NCI-H510A treated with DMSO at 0.1 percent for 48 hours (cell line): Measurements from ENCODE around the gene UBE2V1.
"Not testable (repeated sequence)": the region's sequence is repeated elsewhere in the genome, so short reads cannot be mapped to it uniquely, and the experiment has no call there.

Experiments
- DNase-seq: peaks from one replicate; lab custom pipeline; 2025; lab: John Stamatoyannopoulos, UW

Gene UBE2V1

DNA sequence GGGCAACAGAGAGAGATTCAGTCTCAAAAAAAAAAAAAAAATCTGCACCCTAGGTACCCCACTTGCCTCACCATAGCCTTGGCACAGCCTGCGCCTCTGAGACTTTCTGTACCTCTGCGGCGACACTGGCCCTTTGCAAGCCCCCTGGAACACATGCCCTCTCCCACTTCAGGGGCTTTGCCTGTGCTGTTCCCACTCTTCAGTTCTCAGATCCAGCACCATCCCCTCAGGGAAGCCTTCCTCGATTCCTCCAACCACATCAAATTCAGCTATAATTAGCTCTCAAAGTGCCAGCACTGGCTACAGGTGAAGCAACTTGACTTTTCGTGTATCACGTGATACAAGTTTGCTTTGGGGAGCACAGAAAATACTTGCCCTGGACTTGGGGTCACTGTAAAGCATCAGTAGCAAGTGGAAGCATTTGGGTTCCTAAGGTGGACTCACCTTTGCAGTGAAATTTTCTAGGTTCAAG, 2.1 kb upstream of the UBE2V1 start:
- DNase-seq: no peak

DNA sequence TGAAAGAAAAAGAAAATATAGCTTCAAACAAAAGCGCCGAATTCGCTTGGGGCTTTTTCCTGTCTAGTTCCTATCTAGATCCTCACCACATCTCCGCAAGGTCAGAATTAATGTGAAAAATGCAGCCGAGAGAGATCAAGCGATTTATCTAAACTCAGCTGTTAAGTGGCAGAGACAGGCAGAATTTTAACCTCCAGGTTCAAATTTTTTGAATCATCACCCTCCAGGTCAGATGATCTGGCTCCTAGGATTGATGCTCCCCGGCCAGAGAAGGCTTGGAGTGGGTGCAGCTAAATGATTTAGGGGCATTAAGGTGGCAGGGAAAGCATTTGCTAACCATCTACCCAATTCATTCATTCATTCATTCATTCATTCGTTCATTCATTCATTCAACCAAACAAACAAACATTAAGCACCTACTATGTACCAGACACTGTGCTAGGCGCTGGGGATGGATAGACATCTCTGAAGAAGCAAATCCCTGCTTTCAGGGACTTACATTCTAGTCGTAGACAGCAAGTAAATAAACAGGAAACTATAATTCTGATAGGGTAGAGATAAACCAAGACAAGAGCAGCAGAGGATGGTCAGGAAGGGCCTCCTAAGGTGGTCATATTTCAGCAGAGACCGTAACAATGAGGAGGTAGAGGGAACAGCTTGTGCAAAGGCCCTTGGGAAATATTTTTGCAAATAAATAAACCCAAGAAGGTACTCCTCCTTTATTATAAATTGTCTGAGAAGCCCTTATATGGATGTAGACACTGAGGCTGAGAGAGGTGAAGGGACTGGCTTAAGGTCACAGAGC, 672 bp upstream of the UBE2V1 start:
- no peak for DNase-seq

DNA sequence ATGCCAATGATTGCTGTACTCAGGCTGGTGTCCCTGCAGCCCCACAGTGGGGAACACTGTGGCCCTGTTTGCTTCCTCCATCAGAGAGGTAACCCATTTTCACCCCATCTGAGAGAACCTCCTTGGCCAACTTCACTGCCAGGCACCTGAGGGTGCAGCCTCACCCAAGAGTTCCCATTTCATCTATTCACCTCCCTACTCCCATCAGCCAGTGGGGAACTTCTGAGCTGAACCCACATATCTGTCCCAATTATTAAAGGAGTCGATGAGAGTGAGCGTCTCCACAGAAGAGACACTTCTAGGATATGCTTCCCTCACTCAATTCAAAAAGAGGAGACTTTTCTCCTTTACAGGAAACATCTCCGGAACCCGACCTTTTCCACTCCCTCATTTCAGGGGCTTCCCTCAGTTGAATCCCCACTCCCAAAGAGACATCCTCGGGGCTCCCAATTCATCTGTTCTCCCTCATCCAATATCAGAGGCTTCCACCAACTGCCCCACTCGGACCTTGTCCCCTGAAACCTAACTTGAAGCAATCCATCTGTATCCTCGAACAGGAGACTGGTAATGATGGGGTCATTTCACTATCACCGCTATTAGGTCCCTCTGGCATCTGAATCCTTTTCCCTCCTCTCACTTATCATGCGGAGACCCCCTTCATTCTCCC, 988 bp downstream of the UBE2V1 start:
- no peak for DNase-seq

DNA sequence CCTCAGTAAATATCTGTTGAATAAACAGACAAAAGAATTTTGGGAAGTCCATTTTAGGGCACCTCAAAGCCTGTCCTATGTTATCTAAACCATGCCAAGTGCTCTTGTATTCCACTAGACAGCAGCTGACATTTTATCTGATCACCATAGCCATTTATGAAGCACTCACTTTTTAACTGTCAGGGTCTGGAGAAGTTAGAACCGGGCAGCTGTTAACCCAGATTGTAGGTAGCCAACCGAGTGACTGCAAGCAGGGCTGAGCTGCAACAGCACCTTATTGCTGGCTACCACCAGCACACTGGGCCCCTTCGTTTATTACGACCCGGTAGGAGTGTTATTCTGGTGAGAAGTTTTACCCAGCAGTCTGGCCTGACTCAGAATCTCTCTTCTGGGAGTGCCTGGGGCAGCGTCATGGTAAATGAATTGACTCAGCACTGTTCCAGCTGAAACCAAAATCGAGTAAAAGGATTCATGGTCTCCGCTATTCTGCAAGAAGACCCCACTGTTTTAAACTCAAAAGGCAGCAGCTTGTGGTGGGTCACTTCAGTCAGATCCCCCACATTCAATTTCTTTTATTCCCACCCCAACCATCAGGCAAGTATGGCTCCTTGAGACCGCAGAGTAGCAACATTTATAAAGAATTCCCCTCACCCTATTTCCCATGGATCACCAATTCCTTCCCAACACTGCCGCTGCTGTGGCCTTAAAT, 1.7 kb downstream of the UBE2V1 start:
- no peak for DNase-seq

DNA sequence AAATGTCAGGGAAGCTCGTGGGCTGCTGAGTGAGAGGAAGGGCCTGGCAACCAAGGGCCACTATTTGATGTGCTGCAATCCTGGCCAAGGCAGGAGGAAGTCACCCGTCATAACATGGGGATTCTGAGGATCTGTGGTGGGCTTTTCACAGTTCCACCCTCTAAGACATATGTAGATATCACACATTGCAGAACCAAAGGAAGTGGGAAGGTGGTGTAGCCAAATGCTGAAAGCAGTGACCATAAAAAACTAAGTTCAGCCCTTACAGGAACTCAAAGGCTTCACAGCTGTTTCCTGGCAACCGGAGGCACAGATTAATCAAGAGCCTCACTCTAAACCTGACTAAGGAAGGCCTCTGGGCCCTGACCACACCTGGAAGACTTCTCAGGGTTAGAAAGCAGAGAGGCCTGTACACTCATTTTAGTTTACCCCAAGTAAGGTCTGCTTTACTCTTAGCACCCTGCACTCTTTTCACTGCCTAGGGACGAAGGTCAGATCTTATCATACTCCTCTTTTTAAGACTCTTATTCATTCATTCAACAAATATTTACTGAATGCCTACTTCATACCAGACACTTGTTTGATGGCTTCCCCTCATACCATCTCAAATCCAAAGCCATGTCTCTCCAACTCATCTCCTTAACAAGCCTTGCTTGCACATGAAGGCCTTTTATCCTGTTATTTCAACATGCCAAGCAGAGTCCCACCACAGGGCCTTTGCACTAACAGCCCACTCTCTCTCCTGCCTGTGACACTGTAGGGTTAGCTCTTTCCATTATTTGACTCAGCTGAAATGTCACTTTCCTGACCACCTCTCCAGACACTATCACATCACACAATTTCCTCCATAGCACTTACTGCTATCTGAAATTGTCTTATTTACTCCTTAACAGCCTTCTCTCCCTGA, 2.6 kb downstream of the UBE2V1 start:
- no peak for DNase-seq

DNA sequence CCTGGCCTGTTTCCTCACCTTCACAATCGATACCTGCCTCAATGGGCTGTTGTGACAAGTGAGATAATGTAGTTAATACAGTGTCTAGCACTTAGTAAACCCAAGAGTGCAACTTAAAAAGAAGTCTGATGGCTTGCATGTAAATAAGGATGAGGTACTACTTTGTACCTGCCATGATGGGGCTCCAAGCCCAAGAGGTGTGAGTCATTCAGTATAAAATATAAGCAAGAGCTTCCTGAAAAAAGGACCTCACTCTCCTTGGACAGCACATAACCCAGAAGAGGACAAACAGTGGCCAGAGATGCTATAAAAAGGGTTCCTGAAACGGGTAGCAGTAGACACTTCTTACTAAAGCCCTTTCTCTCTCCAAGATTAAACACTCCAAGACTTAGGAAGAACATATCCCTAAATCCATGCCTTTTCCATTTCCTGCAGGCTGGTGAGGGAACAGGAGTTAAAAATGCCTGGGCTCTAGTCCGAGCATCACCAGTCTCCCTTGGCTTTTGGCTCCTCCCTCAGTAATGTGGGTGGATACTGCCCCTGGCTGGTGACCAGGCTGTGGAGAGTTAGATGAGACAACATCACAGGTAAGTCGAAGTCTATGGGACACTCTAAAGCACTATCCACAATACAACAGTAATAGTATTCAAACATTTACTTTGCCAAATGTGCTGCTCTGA, 4.3 kb downstream of the UBE2V1 start:
- DNase-seq: no peak

DNA sequence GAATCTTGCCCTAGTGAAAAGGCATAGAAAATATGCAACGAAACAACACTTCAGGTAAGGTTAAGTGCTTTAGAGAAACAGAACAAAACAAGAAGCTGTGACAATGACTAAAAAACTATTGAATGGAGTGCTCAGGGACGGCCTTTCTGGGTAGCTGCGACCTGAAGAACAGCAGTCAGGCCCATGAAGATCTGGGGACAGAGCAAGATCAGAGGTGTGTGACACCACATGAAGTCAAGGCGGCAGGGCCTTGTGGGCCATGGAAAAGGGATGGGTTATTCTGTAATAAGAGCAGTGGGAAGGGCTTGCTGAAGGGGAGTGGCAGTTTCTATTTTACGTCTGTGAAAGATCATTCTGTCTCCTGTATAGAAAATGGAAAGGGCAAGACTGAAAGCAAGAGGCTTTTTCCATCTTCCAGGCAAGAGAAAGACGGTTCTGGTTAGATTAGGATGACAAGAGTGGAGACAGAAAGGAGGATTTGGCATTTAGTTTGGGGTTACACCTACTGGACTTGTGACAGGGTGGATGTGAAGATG, 5.1 kb downstream of the UBE2V1 start:
- no peak for DNase-seq

DNA sequence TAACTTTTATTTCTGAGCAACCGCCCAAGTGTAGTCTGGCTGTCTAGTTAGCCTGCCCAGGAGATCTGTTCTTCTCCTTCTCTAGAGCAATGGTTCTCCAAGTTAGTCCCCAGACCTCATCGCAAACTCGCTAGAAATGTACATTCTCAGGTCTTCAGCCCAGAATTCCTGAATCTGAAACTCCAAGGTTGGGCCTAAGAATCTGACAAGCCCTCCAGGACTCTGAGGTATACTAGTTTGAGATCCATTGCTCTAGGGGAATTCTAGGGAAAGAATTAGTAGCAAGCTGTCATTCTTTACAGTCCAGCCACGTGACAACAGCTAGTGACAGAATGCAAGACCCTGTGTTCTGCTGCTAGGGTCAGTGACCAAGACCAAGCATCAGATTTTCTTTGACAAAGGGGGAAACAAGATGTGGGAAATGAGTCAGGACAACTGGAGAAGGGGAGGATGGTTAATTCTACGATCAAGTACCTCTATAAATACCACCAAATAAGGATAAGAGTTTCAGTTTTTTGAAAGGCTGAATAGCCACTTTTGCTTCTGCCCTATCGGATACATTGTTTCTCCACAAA, 5.8 kb downstream of the UBE2V1 start:
- DNase-seq: no peak

DNA sequence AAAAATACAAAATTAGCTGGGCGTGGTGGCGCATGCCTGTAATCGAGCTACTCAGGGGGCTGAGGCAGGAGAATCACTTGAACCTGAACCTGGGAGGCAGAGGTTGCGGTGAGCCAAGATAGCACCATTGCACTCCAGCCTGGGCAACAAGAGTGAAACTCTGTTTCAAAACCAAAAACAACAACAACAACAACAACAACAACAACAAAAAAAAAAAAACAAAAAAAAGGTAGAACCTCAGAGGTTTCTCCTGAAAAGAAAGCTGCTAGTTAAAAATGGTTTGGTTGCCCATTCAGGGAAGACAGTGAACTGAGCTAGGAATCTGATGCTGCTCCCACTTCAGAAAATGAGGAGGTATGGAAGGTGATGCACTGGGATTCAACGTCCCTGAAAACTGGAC, 6.3 kb downstream of the UBE2V1 start:
- DNase-seq: not testable (repeated sequence)

DNA sequence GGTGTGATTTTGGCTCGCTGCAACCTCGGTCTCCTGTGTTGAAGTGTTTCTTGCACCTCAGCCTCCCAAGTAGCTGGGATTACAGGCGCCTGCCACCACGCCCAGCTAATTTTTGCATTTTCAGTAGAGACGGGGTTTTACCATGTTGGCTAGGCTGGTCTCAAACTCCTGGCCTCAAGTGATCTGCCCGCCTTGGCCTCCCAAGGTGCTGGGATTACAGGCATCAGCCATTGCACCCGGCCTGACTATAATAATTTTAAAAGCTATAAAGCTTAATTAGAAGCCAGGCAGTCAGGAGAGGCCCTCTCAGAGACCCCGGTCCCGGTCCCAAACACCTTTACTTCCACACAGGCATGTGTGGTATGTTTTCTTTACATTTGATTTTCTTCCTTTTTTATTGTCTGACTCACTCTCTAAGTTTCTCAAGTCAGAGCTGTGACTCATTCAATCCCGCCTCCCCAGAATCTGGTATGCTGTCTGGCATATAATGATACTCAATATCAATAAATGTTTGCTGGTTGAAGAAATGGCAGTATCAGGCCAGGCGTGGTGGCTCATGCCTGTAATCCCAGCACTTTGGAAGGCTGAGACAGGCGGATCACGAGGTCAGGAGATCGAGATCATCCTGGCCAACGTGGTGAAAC, 9.4 kb downstream of the UBE2V1 start:
- not testable (repeated sequence) for DNase-seq

DNA sequence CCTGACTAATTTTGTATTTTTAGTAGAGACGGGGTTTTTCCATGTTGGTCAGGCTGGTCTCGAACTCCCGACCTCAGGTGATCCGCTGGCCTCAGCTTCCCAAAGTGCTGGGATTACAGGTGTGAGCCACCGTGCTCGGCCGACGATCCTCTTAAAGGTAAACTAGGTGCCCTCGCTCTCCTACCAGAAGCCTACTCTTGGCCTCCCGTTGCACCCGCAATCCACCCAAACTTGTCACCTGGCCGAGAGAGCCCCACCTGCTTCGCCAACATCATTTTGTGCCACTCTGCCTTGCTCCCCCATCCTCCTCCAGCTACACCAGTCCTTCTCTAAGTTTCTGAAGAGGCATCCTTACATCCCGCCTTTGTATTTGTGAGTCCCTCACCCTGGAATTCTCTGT, 10.4 kb downstream of the UBE2V1 start:
- not testable (repeated sequence) for DNase-seq

DNA sequence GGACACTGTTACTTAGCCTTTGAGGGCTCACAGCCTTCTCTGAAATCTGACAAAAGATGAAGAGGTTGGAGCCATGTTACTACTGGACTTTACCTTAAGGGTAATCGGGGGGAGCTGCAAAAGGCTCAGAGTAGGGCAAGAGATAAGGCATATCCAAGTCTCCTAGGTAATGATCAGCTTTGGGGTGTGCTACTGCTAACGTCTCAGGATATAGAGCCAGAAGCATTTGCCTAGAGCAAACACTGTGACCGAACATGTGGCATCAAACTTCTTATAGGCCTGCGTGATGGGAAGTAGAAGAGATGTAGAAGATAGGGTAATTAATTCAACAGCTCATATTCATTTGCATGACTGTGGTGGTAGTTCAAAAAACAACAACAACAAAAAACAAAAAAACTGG, 11.1 kb downstream of the UBE2V1 start:
- no peak for DNase-seq

DNA sequence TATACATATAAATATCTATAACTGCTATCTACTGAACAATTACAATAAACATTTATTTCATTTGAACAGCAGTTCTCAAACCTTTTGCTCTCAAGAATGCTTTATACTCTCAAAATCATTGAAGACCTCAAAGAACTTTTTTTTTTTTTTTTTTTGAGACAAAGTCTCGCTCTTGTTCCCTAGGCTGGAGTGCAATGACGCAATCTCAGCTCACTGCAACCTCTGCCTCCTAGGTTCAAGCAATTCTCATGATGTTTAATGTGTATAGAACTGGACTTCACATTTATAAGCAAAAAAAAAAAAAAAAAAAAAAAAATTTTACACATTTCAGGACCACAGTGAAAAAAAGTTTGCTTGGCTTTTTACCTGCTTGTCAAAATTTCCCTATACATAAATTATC, 11.7 kb downstream of the UBE2V1 start:
- DNase-seq: no peak

DNA sequence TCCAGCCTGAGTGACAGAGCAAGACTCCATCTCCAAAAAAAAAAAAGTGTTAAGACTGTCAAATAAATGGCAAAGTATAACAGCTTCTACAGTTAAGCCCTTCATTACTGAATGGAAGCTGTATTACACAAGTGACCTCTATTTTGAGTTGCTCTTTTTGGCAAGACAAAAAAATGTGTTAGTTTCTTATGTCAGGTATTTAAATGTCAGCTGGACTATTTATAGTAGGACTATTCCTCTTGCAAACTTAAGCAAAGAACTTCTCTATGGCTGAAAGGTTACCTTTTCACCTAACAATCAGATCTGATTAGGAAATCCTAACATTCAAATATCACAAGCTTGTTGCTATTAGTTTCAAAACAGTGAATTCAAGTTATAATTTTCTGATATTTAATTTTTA, 12.4 kb downstream of the UBE2V1 start:
- DNase-seq: no peak

DNA sequence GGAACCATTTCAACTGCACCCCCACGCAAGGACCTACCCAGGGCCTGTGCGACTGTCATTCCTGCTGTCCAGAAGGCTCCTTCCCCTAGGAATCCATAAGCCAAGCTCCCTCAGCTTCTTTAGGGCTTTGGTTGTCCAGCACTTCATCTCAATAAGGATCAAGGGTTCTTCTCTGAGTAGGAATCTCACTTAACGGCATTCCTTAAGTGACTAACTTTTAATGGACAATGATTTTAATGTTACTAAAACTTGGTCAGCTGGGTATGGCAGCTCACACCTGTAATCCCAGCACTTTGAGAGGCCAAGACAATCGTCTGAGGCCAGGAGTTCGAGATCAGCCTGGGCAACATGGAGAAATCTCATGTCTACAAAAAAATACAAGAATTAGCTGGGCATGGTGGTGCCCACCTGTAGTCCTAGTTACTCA, 13.4 kb downstream of the UBE2V1 start:
- DNase-seq: no peak

DNA sequence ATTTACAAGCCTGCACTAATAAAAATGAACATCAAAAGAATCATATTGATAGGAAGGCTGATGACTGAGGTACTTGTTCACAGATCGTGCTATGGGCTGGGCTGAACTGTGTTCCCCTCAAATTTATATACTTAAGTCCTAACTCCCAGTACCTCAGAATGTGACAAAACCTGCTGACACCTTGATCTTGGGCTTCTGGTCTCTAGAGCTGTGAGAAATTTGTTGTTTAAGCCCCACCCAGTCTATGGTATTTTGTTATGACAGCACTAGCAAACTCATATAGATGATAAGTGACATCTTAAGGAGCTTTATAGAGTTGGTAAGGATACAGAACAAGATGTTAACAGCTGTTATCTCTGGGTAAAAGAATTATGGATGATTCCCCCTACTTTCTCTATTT, 13.8 kb downstream of the UBE2V1 start:
- DNase-seq: no peak

DNA sequence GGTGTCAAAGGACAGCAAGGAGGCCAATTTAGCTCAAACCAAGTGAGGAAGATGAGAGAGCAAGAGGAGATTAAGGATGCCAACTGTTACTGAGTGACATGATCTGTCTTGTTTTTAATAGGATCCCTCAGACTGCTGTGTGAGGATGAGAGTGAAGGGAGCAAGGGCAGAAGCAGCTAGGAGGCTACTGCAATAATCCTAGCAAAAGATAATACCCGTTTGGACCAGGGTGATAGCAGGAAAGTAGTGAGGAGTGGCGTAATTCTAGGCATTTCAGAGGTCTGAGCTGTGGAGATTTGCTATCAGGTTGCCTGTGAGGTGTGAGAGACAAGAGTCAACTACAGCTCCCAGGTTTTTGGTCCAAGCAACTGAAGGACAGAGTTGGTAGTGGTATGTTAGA, 14.7 kb downstream of the UBE2V1 start:
- DNase-seq: no peak

DNA sequence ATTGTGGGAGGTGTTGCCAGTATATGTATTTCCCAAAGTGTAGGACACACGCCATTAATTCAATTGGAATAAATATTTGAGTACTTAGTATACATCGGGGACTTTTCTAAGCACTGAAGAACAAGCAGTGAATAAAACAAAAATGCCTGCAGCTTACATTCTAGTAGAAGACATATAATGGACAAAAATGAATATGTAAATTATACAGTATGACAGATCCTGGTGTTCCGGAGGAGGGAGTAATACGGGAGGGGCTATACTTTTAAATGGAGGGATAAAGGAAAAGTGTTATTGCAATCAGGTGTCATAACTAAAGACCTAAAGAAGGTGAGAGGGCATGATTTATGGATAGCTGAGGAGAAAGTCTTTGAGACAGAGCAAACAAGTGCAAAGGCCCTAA, 15.1 kb downstream of the UBE2V1 start:
- no peak for DNase-seq

DNA sequence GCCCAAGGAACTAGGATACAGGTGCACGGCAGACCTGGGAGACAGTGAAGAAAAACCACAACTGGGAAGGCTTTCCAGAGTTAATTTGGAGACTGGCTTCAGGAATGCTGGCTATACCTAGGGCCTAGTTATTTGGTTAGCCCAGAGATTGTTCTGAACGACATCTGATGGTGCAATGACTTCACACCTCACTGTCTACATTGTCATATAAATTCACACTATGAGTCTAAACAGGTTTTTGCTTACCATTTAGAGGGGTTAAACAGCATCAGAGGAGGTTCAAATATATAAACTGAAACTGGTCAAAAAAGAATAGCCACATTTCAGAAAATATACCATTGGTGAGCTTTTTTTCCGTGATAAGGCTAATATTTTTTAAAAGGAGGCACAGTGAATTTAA, 16.7 kb downstream of the UBE2V1 start:
- no peak for DNase-seq

DNA sequence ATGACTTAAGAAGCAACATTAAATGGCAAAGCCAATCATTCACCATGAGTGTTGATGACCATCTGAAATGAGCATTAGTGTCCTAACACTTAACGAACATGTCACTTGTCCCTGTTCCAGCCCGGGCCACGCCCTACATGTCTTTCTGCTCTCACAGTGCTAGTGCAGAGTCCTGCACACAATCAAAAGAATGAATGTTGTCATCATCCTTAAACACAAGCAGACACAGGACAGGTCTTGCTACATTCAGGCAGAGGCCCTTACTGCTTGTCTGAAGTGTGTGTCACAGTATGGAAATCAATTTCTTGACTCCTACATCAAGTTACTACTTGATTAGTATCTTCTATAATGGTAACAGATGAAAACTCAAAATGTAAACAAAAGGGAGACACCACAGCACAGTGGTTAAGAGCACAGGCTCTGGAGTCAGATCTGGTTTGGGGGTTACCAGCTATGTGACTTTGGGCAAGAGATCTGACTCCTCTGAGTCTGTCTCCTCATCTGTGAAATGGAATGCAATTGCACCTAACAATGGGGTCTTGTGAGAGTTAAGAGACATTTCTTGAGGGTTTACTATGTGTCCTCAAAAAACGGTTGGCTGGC, 17.4 kb downstream of the UBE2V1 start:
- DNase-seq: no peak
